CD4-positive, alpha-beta memory T cell (primary cell): Measurements from ENCODE around the gene UBL3. TPM values are rescaled to one million over a fixed set of nuclear protein-coding genes. Genes with fewer than 3 reads are reported as not detected.
A peak's percentile ranks its signal among the peaks of the same experiment; 100 is the strongest.

Experiments used
- CTCF ChIA-PET: fragments of 350-600 bp; sonication (Branson Sonifier 250); formaldehyde crosslinking; loops from one replicate; lab custom pipeline; 2021; ENCODE audit warnings: inconsistent platforms; ENCODE audit not compliant: partially characterized antibody; lab: Charles Lee
- POLR2A ChIA-PET: fragments of 350-600 bp; sonication (Branson Sonifier 250); formaldehyde crosslinking; loops from one replicate; lab custom pipeline; 2021; ENCODE audit not compliant: partially characterized antibody; lab: Charles Lee
- DNase-seq, 5 donors: peaks; one replicate each; pipeline versions ENCODE4 v3.0.0 to v3.0.0-alpha.2; 2020 to 2022; ENCODE audit warnings: mixed read lengths in 1 of 5
- H3K27ac ChIP-seq: one replicate; pipeline ENCODE4 v1.7.0; 2013; ENCODE audit warnings: low read depth, low read length
- H3K27me3 ChIP-seq: 2 replicates; pipeline ENCODE4 v1.7.0; 2013; ENCODE audit warnings: mild to moderate bottlenecking, low read length, moderate library complexity; ENCODE audit not compliant: insufficient read depth
- H3K36me3 ChIP-seq: 2 replicates; pipeline ENCODE4 v1.7.0; 2013; ENCODE audit warnings: mild to moderate bottlenecking, low read length, moderate library complexity; ENCODE audit not compliant: insufficient read depth
- H3K4me1 ChIP-seq: 2 replicates; pipeline ENCODE4 v1.7.0; 2013; ENCODE audit warnings: mild to moderate bottlenecking, low read length, moderate library complexity; ENCODE audit not compliant: insufficient read depth
- H3K4me3 ChIP-seq, 2 donors: one replicate each; pipeline ENCODE4 v1.7.0; 2013; ENCODE audit warnings: low read length in 2 of 2, mild to moderate bottlenecking in 1 of 2
- H3K9me3 ChIP-seq, 2 donors: one replicate each; pipeline ENCODE4 v1.7.0; 2013; ENCODE audit warnings: low read length in 2 of 2, control low read depth in 1 of 2; ENCODE audit not compliant: control insufficient read depth in 1 of 2
- H3K27ac Mint-ChIP-seq, 7 donors: one replicate each; pipeline ENCODE4 v1.8.0; 2020 to 2021; ENCODE audit warnings: mixed read lengths in 7 of 7, mild to moderate bottlenecking in 6 of 7, inconsistent platforms in 3 of 7, moderate library complexity in 3 of 7
- H3K27me3 Mint-ChIP-seq, 2 donors: one replicate each; pipeline ENCODE4 v1.8.0; 2020 to 2021; ENCODE audit warnings: mixed read lengths in 2 of 2
- H3K36me3 Mint-ChIP-seq, 2 donors: one replicate each; pipeline ENCODE4 v1.8.0; 2020 to 2021; ENCODE audit warnings: mixed read lengths in 2 of 2, inconsistent platforms in 1 of 2, mild to moderate bottlenecking in 1 of 2
- H3K4me1 Mint-ChIP-seq, 4 donors: one replicate each; pipeline ENCODE4 v1.8.0; 2020 to 2021; ENCODE audit warnings: mixed read lengths in 4 of 4, mild to moderate bottlenecking in 1 of 4
- H3K4me3 Mint-ChIP-seq, 8 donors: one replicate each; pipeline ENCODE4 v1.8.0; 2020 to 2021; ENCODE audit warnings: mixed read lengths in 8 of 8, mild to moderate bottlenecking in 7 of 8, moderate library complexity in 6 of 8, inconsistent platforms in 3 of 8
- H3K9me3 Mint-ChIP-seq, 8 donors: one replicate each; pipeline ENCODE4 v1.8.0; 2020 to 2021; ENCODE audit warnings: mixed read lengths in 8 of 8, mild to moderate bottlenecking in 5 of 8, inconsistent platforms in 3 of 8, moderate library complexity in 1 of 8
- intact Hi-C: fragments of 100-400 bp; cut with micrococcal nuclease; formaldehyde crosslinking; loops from one replicate; pipeline ENCODE4 v1.15.1; 2023
- polyA plus RNA-seq, 2 donors: library from polyadenylated mRNA; unstranded; fragments of 300-500 nt; fragmentation: Illumina TruSeq; gene quantifications; one replicate each; pipeline ENCODE4 v1.2.3, GENCODE V29; 2021
- total RNA-seq, 2 experiments: library from RNA; stranded (reverse); gene quantifications; one replicate each; pipeline ENCODE4 v1.2.3, GENCODE V29; 2021

The UBL3 gene
- total and polyA plus RNA-seq, 4 experiments from 2014 or later = 45.7 to 47.4 (median 46.6) TPM

GRCh38 chr13:29771247-29771646 lies 79.2 kb downstream of the UBL3 start:
- CTCF ChIA-PET = interaction anchor here (0.6 to 15.9 kb wide), 35 partner anchors 7 to 398 kb away, joined by 3 to 415 read pairs (median 5); partner anchors contain the start of gene UBL3
- Mint-ChIP-seq H3K9me3 (no peaks in the 10 kb centered on the region), H3K27ac (no peak overlapping the region), H3K36me3 (peaks cover 18 to 21% of the 10 kb centered on the region in 2 donors), H3K4me1 (peaks cover 0 to 4% (median 3%) of the 10 kb centered on the region in 4 donors), H3K4me3 (no peak overlapping the region), H3K27me3 (no peaks in the 10 kb centered on the region)
- Histone ChIP-seq H3K4me3 (no peak overlapping the region), H3K27me3 (no peaks in the 10 kb centered on the region), H3K4me1 (no peaks in the 10 kb centered on the region), H3K36me3 (peaks cover 5% of the 10 kb centered on the region), H3K27ac (no peak overlapping the region), H3K9me3 (no peaks in the 10 kb centered on the region)
- POLR2A ChIA-PET = interaction anchor here (0.8 to 2.6 kb wide), 7 partner anchors 9 to 361 kb away, joined by 3 to 48 read pairs (median 3); no protein-coding TSS in a partner anchor
- peak in 4 of 5 donors; percentile 49 to 54 (median 52) for DNase-seq
- intact Hi-C loops = loop anchor here (1.0 to 5.0 kb wide), 5 partner anchors 78 to 387 kb away; no protein-coding TSS in a partner anchor

GRCh38 chr13:29767006-29767405 lies 83.4 kb downstream of the UBL3 start:
- CTCF ChIA-PET = interaction anchor here (15.9 kb wide), 1 partner anchor 345 kb away, joined by 415 read pairs; no protein-coding TSS in a partner anchor
- no peak overlapping the region for H3K4me3 ChIP-seq
- no peaks in the 10 kb centered on the region for H3K27me3 Mint-ChIP-seq
- peaks cover 13 to 27% of the 10 kb centered on the region in 2 donors for H3K36me3 Mint-ChIP-seq
- no peak overlapping the region for H3K27ac Mint-ChIP-seq
- H3K36me3 ChIP-seq = peaks cover 8% of the 10 kb centered on the region
- H3K9me3 Mint-ChIP-seq = no peaks in the 10 kb centered on the region
- H3K9me3 ChIP-seq = no peaks in the 10 kb centered on the region
- H3K27me3 ChIP-seq = no peaks in the 10 kb centered on the region
- no peak for DNase-seq
- H3K4me1 Mint-ChIP-seq = peaks cover 9 to 17% (median 11%) of the 10 kb centered on the region in 4 donors
- intact Hi-C loops = no loop called here
- no peak overlapping the region for H3K4me3 Mint-ChIP-seq
- H3K4me1 ChIP-seq = peaks cover 7% of the 10 kb centered on the region
- H3K27ac ChIP-seq = no peak overlapping the region
- POLR2A ChIA-PET = no interaction called here

DNA sequence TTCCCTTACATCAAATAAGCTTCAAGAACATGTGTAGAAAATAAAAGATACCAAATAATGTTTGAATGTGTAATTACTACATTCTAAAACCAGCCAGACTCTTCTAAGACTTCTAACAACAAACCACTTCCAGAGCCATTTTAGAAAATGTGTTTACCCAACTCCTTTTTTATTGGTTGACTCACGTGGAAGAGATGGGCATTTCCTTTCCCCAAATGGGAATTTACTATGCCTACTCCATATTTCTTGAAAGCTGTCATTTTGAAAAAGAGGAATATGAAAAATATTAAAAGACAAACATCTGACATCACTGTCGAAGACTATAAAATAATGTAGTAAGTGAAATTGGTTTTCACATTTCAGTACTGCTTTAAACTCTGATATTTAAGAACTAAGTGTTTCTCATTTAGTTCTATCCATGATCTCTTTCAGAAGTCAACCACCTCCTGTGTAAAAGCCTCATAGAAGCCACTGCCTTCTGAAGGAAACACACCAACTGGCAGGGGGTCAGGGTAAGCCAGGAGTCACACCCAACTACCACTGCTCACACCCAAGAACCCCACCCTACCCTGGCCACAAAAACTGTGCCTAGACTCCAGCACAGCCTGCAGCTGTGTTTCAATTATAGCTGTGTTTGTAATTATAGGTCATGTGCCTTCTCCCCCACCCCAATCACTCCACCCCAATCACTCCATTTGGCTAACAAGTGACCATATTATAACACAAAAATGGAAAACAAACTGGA lies 86.8 kb downstream of the UBL3 start:
- H3K27ac Mint-ChIP-seq = peak overlapping the region in 5 of 7 donors; percentile 18 to 84 (median 77)

DNA sequence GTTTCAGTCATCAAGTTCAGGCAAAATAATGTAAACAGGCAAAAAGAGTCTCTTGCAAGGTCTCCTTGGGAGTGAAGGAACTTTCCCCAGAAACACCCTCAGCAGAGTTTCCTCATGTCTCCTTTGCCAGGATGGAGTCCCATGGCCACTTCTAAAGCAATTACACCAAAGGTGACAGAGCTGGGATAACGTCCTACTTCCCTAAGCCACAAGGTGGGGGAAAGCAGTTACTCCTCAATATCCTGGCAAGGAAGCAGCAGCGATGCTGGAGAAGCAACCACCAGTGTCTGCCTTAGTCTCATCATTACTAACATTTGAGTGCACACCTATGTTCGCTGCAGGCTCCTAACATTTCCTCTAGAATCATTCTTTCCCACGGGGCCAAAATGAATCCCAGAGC lies 88.6 kb downstream of the UBL3 start:
- Histone ChIP-seq H3K27me3 (no peaks in the 10 kb centered on the region), H3K4me3 (no peak overlapping the region), H3K4me1 (peaks cover 11% of the 10 kb centered on the region), H3K9me3 (no peaks in the 10 kb centered on the region), H3K27ac (no peak overlapping the region), H3K36me3 (peaks cover 8% of the 10 kb centered on the region)
- CTCF ChIA-PET = interaction anchor here (15.9 kb wide), 1 partner anchor 351 kb away, joined by 415 read pairs; no protein-coding TSS in a partner anchor
- H3K4me3 Mint-ChIP-seq = no peak overlapping the region
- no peak overlapping the region for H3K27ac Mint-ChIP-seq
- no peak for DNase-seq
- POLR2A ChIA-PET = interaction anchor here (1.0 kb wide), 1 partner anchor 353 kb away, joined by 3 read pairs; no protein-coding TSS in a partner anchor
- H3K4me1 Mint-ChIP-seq = peaks cover 13 to 29% (median 22%) of the 10 kb centered on the region in 4 donors
- peaks cover 0 to 13% (median 0%) of the 10 kb centered on the region in 8 donors for H3K9me3 Mint-ChIP-seq
- intact Hi-C loops = no loop called here
- no peaks in the 10 kb centered on the region for H3K27me3 Mint-ChIP-seq
- peaks cover 3 to 14% of the 10 kb centered on the region in 2 donors for H3K36me3 Mint-ChIP-seq

More for the DNA sequence above, 86.8 kb downstream of the UBL3 start:
- ChIA-PET CTCF (interaction anchor here (15.9 kb wide), 1 partner anchor 349 kb away, joined by 415 read pairs; no protein-coding TSS in a partner anchor), POLR2A (interaction anchor here (1.0 to 1.3 kb wide), 2 partner anchors 8 to 351 kb away, joined by 3 to 5 read pairs; no protein-coding TSS in a partner anchor)
- DNase-seq = no peak
- H3K9me3 ChIP-seq = no peaks in the 10 kb centered on the region
- H3K4me1 Mint-ChIP-seq = peaks cover 11 to 27% (median 19%) of the 10 kb centered on the region in 4 donors
- no peaks in the 10 kb centered on the region for H3K27me3 ChIP-seq
- H3K27me3 Mint-ChIP-seq = no peaks in the 10 kb centered on the region
- H3K4me1 ChIP-seq = peaks cover 9% of the 10 kb centered on the region
- H3K4me3 ChIP-seq = no peak overlapping the region
- peaks cover 0 to 13% (median 0%) of the 10 kb centered on the region in 8 donors for H3K9me3 Mint-ChIP-seq
- peak overlapping the region in 2 of 8 donors; percentile 13 to 43 for H3K4me3 Mint-ChIP-seq
- intact Hi-C loops = no loop called here
- peaks cover 10 to 24% of the 10 kb centered on the region in 2 donors for H3K36me3 Mint-ChIP-seq
- H3K36me3 ChIP-seq = peaks cover 8% of the 10 kb centered on the region
- no peak overlapping the region for H3K27ac ChIP-seq

DNA sequence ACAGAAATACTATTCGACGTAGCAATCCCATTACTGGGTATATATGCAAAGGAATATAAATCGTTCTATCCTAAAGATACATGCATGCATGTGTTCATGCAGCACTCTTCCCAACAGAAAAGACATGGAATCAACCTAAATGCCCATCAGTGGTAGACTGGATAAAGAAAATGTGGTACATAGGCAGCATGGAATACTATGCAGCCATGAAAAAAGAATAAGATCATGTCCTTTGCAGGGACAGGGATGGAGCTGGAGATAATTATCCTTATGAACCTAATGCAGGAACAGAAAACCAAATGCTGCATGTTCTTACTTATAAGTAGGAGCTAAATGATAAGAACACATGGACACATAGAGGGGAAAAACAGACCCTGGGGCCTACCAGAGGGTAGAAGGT lies 89.3 kb downstream of the UBL3 start:
- Histone ChIP-seq H3K4me3 (no peak overlapping the region), H3K9me3 (no peaks in the 10 kb centered on the region), H3K27me3 (no peaks in the 10 kb centered on the region), H3K4me1 (peaks cover 11% of the 10 kb centered on the region), H3K36me3 (peaks cover 2% of the 10 kb centered on the region), H3K27ac (no peak overlapping the region)
- intact Hi-C loops = no loop called here
- no peak for DNase-seq
- H3K36me3 Mint-ChIP-seq = peaks cover 0 to 11% of the 10 kb centered on the region in 2 donors
- H3K27me3 Mint-ChIP-seq = no peaks in the 10 kb centered on the region
- peaks cover 13 to 29% (median 22%) of the 10 kb centered on the region in 4 donors for H3K4me1 Mint-ChIP-seq
- peak overlapping the region in 1 of 7 donors; percentile 14 for H3K27ac Mint-ChIP-seq
- CTCF ChIA-PET = interaction anchor here (15.9 kb wide), 1 partner anchor 351 kb away, joined by 415 read pairs; no protein-coding TSS in a partner anchor
- POLR2A ChIA-PET = interaction anchor here (1.0 kb wide), 1 partner anchor 354 kb away, joined by 3 read pairs; no protein-coding TSS in a partner anchor
- no peak overlapping the region for H3K4me3 Mint-ChIP-seq
- peaks cover 0 to 13% (median 0%) of the 10 kb centered on the region in 8 donors for H3K9me3 Mint-ChIP-seq

DNA sequence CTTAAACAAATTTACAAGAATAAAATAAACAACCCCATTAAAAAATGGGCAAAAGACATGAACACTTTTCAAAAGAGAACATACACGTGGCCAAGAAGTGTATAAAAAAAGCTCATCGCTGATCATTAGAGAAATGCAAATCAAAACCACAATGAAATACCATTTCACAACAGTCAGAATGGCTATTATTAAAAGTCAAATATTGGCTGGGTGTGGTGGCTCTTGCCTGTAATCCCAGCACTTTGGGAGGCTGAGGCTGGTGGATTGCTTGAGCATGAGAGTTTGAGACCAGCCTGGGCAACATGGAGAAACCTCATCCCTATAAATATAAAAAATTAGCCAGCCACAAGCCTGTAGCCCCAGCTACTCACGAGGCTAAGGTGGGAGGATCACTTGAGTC lies 89.9 kb downstream of the UBL3 start:
- Mint-ChIP-seq H3K36me3 (peaks cover 0 to 8% of the 10 kb centered on the region in 2 donors), H3K27me3 (no peaks in the 10 kb centered on the region), H3K4me3 (no peak overlapping the region), H3K27ac (no peak overlapping the region), H3K9me3 (peaks cover 0 to 13% (median 0%) of the 10 kb centered on the region in 8 donors), H3K4me1 (peaks cover 13 to 29% (median 22%) of the 10 kb centered on the region in 4 donors)
- H3K36me3 ChIP-seq = no peaks in the 10 kb centered on the region
- intact Hi-C loops = no loop called here
- no peak for DNase-seq
- no peaks in the 10 kb centered on the region for H3K9me3 ChIP-seq
- H3K27me3 ChIP-seq = no peaks in the 10 kb centered on the region
- POLR2A ChIA-PET = interaction anchor here (1.0 kb wide), 1 partner anchor 354 kb away, joined by 3 read pairs; no protein-coding TSS in a partner anchor
- no peak overlapping the region for H3K4me3 ChIP-seq
- H3K4me1 ChIP-seq = peaks cover 11% of the 10 kb centered on the region
- CTCF ChIA-PET = interaction anchor here (1.5 to 1.8 kb wide), 2 partner anchors 10 to 11 kb away, joined by 3 to 7 read pairs; no protein-coding TSS in a partner anchor
- H3K27ac ChIP-seq = no peak overlapping the region
